ENCODE results near the gene REEP1.

The REEP1 gene

GRCh38 chr2:86263956-86264355 is 73.5 kb downstream of the REEP1 start:
- DNase-seq (ENCODE audit: low read depth, low spot score) = no peak
- no peak for TF ChIP-seq ZNF274 (IDR thresholded peaks at IDR 0.05; ENCODE audit: low read depth, low read length)
- no peak for TF ChIP-seq SUZ12 (IDR thresholded peaks at IDR 0.05; ENCODE audit: extremely low read depth, insufficient read depth, insufficient read length)

GRCh38 chr2:86260978-86261377 is 76.4 kb downstream of the REEP1 start:
- Histone ChIP-seq H3K4me3 (ENCODE audit: insufficient read length, low read depth) (no peak overlapping the region), H3K9me3 (ENCODE audit: insufficient read depth, low read length) (no peaks in the 10 kb centered on the region), H3K9ac (ENCODE audit: insufficient read length, low read depth) (no peak overlapping the region), H3K27me3 (ENCODE audit: insufficient read depth, insufficient read length) (no peaks in the 10 kb centered on the region), H3K36me3 (ENCODE audit: insufficient read depth, insufficient read length, low read length) (no peaks in the 10 kb centered on the region), H3K4me1 (ENCODE audit: insufficient read depth, insufficient read length) (no peaks in the 10 kb centered on the region)
- no peak for DNase-seq (ENCODE audit: low read depth, low spot score)
- TF ChIP-seq SUZ12 (IDR thresholded peaks at IDR 0.05; ENCODE audit: extremely low read depth, insufficient read depth, insufficient read length) = no peak
- no peak for TF ChIP-seq YY1 (IDR thresholded peaks at IDR 0.05; ENCODE audit: insufficient read depth, insufficient read length)
- no peak for TF ChIP-seq ZNF274 (IDR thresholded peaks at IDR 0.05; ENCODE audit: low read depth, low read length)

More at GRCh38 chr2:86263956-86264355, 73.5 kb downstream of the REEP1 start:
- no peaks in the 10 kb centered on the region for H3K9me3 ChIP-seq (ENCODE audit: insufficient read depth, low read length)
- no peak overlapping the region for H3K4me3 ChIP-seq (ENCODE audit: insufficient read length, low read depth)
- no peaks in the 10 kb centered on the region for H3K4me1 ChIP-seq (ENCODE audit: insufficient read depth, insufficient read length)
- H3K27me3 ChIP-seq (ENCODE audit: insufficient read depth, insufficient read length) = no peaks in the 10 kb centered on the region
- no peak overlapping the region for H3K9ac ChIP-seq (ENCODE audit: insufficient read length, low read depth)
- no peaks in the 10 kb centered on the region for H3K36me3 ChIP-seq (ENCODE audit: insufficient read depth, insufficient read length, low read length)

- Histone ChIP-seq H3K4me1 (ENCODE audit: insufficient read depth, insufficient read length) (peaks cover 2% of the 10 kb centered on the region), H3K36me3 (ENCODE audit: insufficient read depth, insufficient read length, low read length) (no peaks in the 10 kb centered on the region), H3K9ac (ENCODE audit: insufficient read length, low read depth) (no peak overlapping the region), H3K4me3 (ENCODE audit: insufficient read length, low read depth) (no peak overlapping the region), H3K9me3 (ENCODE audit: insufficient read depth, low read length) (no peaks in the 10 kb centered on the region), H3K27me3 (ENCODE audit: insufficient read depth, insufficient read length) (no peaks in the 10 kb centered on the region)
- TF ChIP-seq SUZ12 (IDR thresholded peaks at IDR 0.05; ENCODE audit: extremely low read depth, insufficient read depth, insufficient read length) (no peak), ZNF274 (IDR thresholded peaks at IDR 0.05; ENCODE audit: low read depth, low read length) (no peak), YY1 (IDR thresholded peaks at IDR 0.05; ENCODE audit: insufficient read depth, insufficient read length) (no peak)
- DNase-seq (ENCODE audit: low read depth, low spot score) = no peak
Observed at GRCh38 chr2:86258106-86258505, 79.3 kb downstream of the REEP1 start.

DNA sequence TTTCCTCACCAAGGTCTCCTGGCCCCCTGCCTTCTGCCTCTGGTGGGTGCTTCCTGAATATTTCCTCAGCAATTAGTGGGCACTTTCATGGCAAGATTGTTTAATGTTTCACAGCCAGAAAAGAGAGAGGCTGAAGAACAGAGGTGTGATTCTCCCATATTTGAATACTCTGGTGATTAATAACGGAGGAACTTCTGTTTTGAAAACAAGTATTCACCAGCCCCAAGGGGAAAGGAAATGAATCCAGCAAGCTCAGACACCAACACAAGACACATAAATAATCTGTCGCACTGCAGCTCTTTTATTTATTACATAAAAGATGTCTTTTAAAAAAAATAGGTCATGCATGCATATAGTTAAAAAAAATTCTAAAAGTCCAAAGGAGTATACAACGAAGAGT is 80.4 kb downstream of the REEP1 start:
- Histone ChIP-seq H3K4me1 (ENCODE audit: insufficient read depth, insufficient read length) (peaks cover 2% of the 10 kb centered on the region), H3K9me3 (ENCODE audit: insufficient read depth, low read length) (no peaks in the 10 kb centered on the region), H3K36me3 (ENCODE audit: insufficient read depth, insufficient read length, low read length) (no peaks in the 10 kb centered on the region), H3K27me3 (ENCODE audit: insufficient read depth, insufficient read length) (no peaks in the 10 kb centered on the region), H3K9ac (ENCODE audit: insufficient read length, low read depth) (no peak overlapping the region), H3K4me3 (ENCODE audit: insufficient read length, low read depth) (no peak overlapping the region)
- DNase-seq (ENCODE audit: low read depth, low spot score) = no peak
- TF ChIP-seq SUZ12 (IDR thresholded peaks at IDR 0.05; ENCODE audit: extremely low read depth, insufficient read depth, insufficient read length) = no peak
- no peak for TF ChIP-seq ZNF274 (IDR thresholded peaks at IDR 0.05; ENCODE audit: low read depth, low read length)
- no peak for TF ChIP-seq YY1 (IDR thresholded peaks at IDR 0.05; ENCODE audit: insufficient read depth, insufficient read length)

DNA sequence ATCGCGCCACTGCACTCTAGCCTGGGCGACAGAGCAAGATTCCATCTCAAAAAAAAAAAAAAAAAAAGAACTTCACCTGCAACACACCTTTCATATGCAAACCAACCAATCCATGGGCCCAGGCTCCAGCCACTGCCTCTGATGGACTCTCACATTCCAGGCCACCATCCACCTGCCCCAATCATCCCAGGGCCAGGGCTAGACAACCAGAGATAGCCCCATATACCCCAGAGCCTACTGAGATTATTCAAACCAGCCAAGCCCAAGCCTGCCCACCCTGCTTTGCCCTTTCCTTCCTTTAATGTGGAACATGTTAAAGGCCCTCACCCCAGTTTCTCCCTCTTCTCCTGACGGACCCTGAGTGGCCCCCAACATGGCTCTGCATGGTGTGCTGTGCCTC is 81.1 kb downstream of the REEP1 start:
- H3K9me3 ChIP-seq (ENCODE audit: insufficient read depth, low read length) = no peaks in the 10 kb centered on the region
- TF ChIP-seq YY1 (IDR thresholded peaks at IDR 0.05; ENCODE audit: insufficient read depth, insufficient read length) (no peak), ZNF274 (IDR thresholded peaks at IDR 0.05; ENCODE audit: low read depth, low read length) (no peak), SUZ12 (IDR thresholded peaks at IDR 0.05; ENCODE audit: extremely low read depth, insufficient read depth, insufficient read length) (no peak)
- H3K36me3 ChIP-seq (ENCODE audit: insufficient read depth, insufficient read length, low read length) = no peaks in the 10 kb centered on the region
- DNase-seq (ENCODE audit: low read depth, low spot score) = no peak
- H3K4me1 ChIP-seq (ENCODE audit: insufficient read depth, insufficient read length) = peaks cover 2% of the 10 kb centered on the region
- no peak overlapping the region for H3K4me3 ChIP-seq (ENCODE audit: insufficient read length, low read depth)
- H3K9ac ChIP-seq (ENCODE audit: insufficient read length, low read depth) = no peak overlapping the region
- no peaks in the 10 kb centered on the region for H3K27me3 ChIP-seq (ENCODE audit: insufficient read depth, insufficient read length)

DNA sequence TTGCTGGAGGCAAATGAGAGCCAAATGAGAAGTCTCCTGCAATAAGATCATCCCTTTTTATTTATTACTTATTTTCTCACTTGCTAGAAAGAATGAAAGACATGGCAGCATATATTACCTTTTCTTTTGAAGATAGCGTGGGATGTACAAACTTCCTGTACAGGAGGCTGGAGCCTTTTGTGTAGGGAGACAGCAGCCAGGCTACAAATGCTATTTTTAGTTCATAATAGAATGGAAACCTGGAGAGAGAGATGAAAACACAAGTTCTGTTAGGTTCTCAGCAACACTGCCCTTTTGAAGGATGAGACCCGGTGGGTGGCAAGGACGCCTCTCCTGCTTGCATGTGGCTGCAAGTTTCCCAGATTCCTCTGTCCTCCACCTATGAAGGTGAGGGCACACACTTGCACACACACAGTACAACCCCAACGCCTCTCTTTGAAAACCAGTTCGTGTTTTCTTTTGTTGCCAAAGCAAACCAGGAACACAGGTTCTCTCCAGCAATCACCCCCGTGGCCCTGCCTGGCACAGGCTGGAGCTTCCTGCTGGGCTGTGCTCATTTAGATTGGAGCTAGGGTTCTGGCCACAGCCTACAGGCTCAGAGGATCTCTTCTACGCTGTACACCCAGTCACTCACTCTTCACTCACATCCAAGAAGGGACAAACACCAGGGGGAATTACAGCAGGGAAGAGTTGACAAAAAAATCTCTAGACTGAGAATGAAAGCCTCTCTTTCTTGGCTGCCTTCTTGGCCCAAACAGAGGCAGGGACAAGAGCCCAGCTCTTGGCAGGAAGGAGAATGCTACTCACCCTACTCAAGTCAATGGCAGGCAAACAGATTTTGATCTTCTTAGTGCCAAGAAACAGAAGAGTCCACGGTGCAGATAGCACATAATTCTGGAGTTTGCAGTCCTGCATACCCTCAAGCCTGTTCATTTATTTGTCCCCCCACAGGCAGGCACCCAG is 82.6 kb downstream of the REEP1 start:
- Histone ChIP-seq H3K4me3 (ENCODE audit: insufficient read length, low read depth) (no peak overlapping the region), H3K9me3 (ENCODE audit: insufficient read depth, low read length) (no peaks in the 10 kb centered on the region), H3K4me1 (ENCODE audit: insufficient read depth, insufficient read length) (peaks cover 2% of the 10 kb centered on the region), H3K36me3 (ENCODE audit: insufficient read depth, insufficient read length, low read length) (no peaks in the 10 kb centered on the region), H3K27me3 (ENCODE audit: insufficient read depth, insufficient read length) (no peaks in the 10 kb centered on the region), H3K9ac (ENCODE audit: insufficient read length, low read depth) (no peak overlapping the region)
- TF ChIP-seq ZNF274 (IDR thresholded peaks at IDR 0.05; ENCODE audit: low read depth, low read length) = no peak
- TF ChIP-seq SUZ12 (IDR thresholded peaks at IDR 0.05; ENCODE audit: extremely low read depth, insufficient read depth, insufficient read length) = no peak
- no peak for TF ChIP-seq YY1 (IDR thresholded peaks at IDR 0.05; ENCODE audit: insufficient read depth, insufficient read length)
- DNase-seq (ENCODE audit: low read depth, low spot score) = no peak

- Histone ChIP-seq H3K4me1 (ENCODE audit: insufficient read depth, insufficient read length) (peaks cover 2% of the 10 kb centered on the region), H3K27me3 (ENCODE audit: insufficient read depth, insufficient read length) (no peaks in the 10 kb centered on the region), H3K9ac (ENCODE audit: insufficient read length, low read depth) (no peak overlapping the region), H3K4me3 (ENCODE audit: insufficient read length, low read depth) (no peak overlapping the region), H3K9me3 (ENCODE audit: insufficient read depth, low read length) (no peaks in the 10 kb centered on the region), H3K36me3 (ENCODE audit: insufficient read depth, insufficient read length, low read length) (no peaks in the 10 kb centered on the region)
- TF ChIP-seq YY1 (IDR thresholded peaks at IDR 0.05; ENCODE audit: insufficient read depth, insufficient read length) (no peak), SUZ12 (IDR thresholded peaks at IDR 0.05; ENCODE audit: extremely low read depth, insufficient read depth, insufficient read length) (no peak), ZNF274 (IDR thresholded peaks at IDR 0.05; ENCODE audit: low read depth, low read length) (no peak)
- no peak for DNase-seq (ENCODE audit: low read depth, low spot score)
Observed at GRCh38 chr2:86253424-86253823, 84.0 kb downstream of the REEP1 start.
